ENCODE data around the gene TMEM181. TPM values are rescaled to one million over a fixed set of nuclear protein-coding genes. Genes with fewer than 3 reads are reported as not detected.
A peak's percentile ranks its signal among the peaks of the same experiment; 100 is the strongest.

The TMEM181 gene
- total and polyA plus RNA-seq, 2 of the 13 experiments (the other 11 are each of a cell fraction or from before 2014, with no cell fraction given) = 59.1 to 108 TPM

DNA sequence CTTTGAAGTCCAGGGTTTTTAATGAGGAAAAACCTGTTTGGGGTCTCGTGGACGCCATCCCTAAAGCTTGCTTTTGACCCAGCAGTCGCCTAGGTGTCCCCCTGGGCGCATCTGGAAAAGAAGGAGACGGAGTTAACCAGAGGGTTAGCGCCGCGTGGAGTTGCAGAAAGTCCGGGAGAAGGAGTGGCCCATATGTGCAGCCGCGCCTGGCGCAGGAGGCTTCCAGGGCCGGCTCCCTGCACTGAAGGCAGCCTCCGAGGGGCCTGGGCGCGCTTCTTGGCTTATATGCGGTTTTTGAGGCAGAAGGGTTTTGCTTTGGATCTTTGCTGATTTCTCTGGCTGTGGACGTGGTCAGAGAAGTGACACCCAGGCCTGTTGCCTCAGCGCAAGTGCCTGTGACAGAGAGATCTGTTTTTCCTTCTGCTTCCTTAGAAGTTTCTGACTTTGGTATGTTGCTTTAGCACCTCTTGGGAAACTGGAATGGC lies 987 bp downstream of the TMEM181 start (continued):
- TF ChIP-seq FOXO4 (CRISPR knock-in tag; conservative IDR thresholded peaks at IDR 0.05) = no peak
- TF ChIP-seq ZNF710 (CRISPR knock-in tag; IDR thresholded peaks at IDR 0.05; ENCODE audit: borderline replicate concordance) = 0 out of 2 replicates have a peak, but pooled peaks have one; percentile 4
- TF ChIP-seq ATF7-NPFF (CRISPR knock-in tag; IDR thresholded peaks at IDR 0.05; ENCODE audit: low read depth) = no peak
- no peak for TF ChIP-seq ZNF333 (CRISPR knock-in tag; IDR thresholded peaks at IDR 0.05; ENCODE audit: borderline replicate concordance)
- no peak for TF ChIP-seq BRCA1 (CRISPR knock-in tag; IDR thresholded peaks at IDR 0.05)
- no peak for TF ChIP-seq HNRNPL (IDR thresholded peaks at IDR 0.05; ENCODE audit: low read depth, low read length)
- TF ChIP-seq ARID5B (CRISPR knock-in tag; IDR thresholded peaks at IDR 0.05) = no peak
- no peak for TF ChIP-seq FOXA1 (IDR thresholded peaks at IDR 0.05)
- TF ChIP-seq FOXA1 (CRISPR knock-in tag; IDR thresholded peaks at IDR 0.05) = no peak
- TF ChIP-seq NR2F6 (IDR thresholded peaks at IDR 0.05) = no peak
- TF ChIP-seq NR2F6 (CRISPR knock-in tag; IDR thresholded peaks at IDR 0.05) = no peak
- no peak for TF ChIP-seq SMC3 (IDR thresholded peaks at IDR 0.05; ENCODE audit: low read length)
- TF ChIP-seq, protein P1, sequence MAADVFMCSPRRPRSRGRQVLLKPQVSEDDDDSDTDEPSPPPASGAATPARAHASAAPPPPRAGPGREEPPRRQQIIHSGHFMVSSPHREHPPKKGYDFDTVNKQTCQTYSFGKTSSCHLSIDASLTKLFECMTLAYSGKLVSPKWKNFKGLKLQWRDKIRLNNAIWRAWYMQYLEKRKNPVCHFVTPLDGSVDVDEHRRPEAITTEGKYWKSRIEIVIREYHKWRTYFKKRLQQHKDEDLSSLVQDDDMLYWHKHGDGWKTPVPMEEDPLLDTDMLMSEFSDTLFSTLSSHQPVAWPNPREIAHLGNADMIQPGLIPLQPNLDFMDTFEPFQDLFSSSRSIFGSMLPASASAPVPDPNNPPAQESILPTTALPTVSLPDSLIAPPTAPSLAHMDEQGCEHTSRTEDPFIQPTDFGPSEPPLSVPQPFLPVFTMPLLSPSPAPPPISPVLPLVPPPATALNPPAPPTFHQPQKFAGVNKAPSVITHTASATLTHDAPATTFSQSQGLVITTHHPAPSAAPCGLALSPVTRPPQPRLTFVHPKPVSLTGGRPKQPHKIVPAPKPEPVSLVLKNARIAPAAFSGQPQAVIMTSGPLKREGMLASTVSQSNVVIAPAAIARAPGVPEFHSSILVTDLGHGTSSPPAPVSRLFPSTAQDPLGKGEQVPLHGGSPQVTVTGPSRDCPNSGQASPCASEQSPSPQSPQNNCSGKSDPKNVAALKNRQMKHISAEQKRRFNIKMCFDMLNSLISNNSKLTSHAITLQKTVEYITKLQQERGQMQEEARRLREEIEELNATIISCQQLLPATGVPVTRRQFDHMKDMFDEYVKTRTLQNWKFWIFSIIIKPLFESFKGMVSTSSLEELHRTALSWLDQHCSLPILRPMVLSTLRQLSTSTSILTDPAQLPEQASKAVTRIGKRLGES (CRISPR knock-in tag; IDR thresholded peaks at IDR 0.05; ENCODE audit: borderline replicate concordance) = no peak
- no peak for TF ChIP-seq CBFB (CRISPR knock-in tag; IDR thresholded peaks at IDR 0.05)
- no peak for TF ChIP-seq MTF1 (CRISPR knock-in tag; IDR thresholded peaks at IDR 0.05)
- no peak for TF ChIP-seq ZNF138 (CRISPR knock-in tag; IDR thresholded peaks at IDR 0.05; ENCODE audit: low read depth)
- no peak for TF ChIP-seq ZNF10 (CRISPR knock-in tag; IDR thresholded peaks at IDR 0.05; ENCODE audit: borderline replicate concordance, low read depth)
- TF ChIP-seq ZNF704 (CRISPR knock-in tag; IDR thresholded peaks at IDR 0.05; ENCODE audit: borderline replicate concordance) = no peak
- TF ChIP-seq ZNF235 (CRISPR knock-in tag; IDR thresholded peaks at IDR 0.05; ENCODE audit: borderline replicate concordance) = no peak
- no peak for TF ChIP-seq ZNF264 (CRISPR knock-in tag; IDR thresholded peaks at IDR 0.05)

Data from HepG2 (cell line).